OCI-LY3 (cell line): ENCODE results near the gene XPOT.

Source experiments
- H2AFZ ChIP-seq: fragments of 200-600, 300-600 bp; shearing (Covaris generic); 2 replicates; pipeline ENCODE4 v1.6.0; 2014; ENCODE audit warnings: antibody characterized with exemption, low read depth, low read length
- H3K27ac ChIP-seq: fragments of 200-600, 300-600 bp; sonication (generic); 2 replicates; pipeline ENCODE4 v1.5.1; 2014; ENCODE audit warnings: mild to moderate bottlenecking, low read length, moderate library complexity, mixed read lengths
- H3K27me3 ChIP-seq: fragments of 200-600, 300-600 bp; sonication (generic); 2 replicates; pipeline ENCODE4 v1.6.1; 2014; ENCODE audit warnings: low read depth, low read length, mixed read lengths
- H3K36me3 ChIP-seq: fragments of 200-600, 300-600 bp; sonication (generic); replicated peaks from 2 replicates; pipeline ENCODE3; 2014; ENCODE audit warnings: low read depth, low read length, mixed read lengths
- H3K4me1 ChIP-seq: fragments of 300-600, 200-600 bp; sonication (generic); 2 replicates; pipeline ENCODE4 v1.6.1; 2014; ENCODE audit warnings: low read length, mixed read lengths
- H3K4me2 ChIP-seq: fragments of 200-600, 300-600 bp; sonication (generic); 2 replicates; pipeline ENCODE4 v1.6.1; 2014; ENCODE audit warnings: low read length, mixed read lengths
- H3K4me3 ChIP-seq: fragments of 300-600, 200-600 bp; sonication (generic); 2 replicates; pipeline ENCODE4 v1.5.1; 2014; ENCODE audit warnings: antibody characterized with exemption, mild to moderate bottlenecking, low read length, moderate library complexity
- H3K79me2 ChIP-seq: fragments of 300-600, 200-600 bp; shearing (Covaris generic); 2 replicates; pipeline ENCODE4 v1.6.1; 2014; ENCODE audit warnings: mild to moderate bottlenecking, low read length, mixed read lengths
- H3K9ac ChIP-seq: fragments of 300-600, 200-600 bp; shearing (Covaris generic); 2 replicates; pipeline ENCODE4 v1.6.0; 2014; ENCODE audit warnings: mild to moderate bottlenecking, low read length, moderate library complexity
- H3K9me3 ChIP-seq: fragments of 200-600, 300-600 bp; shearing (Covaris generic); 2 replicates; pipeline ENCODE4 v1.6.1; 2014; ENCODE audit warnings: low read length, mixed read lengths; ENCODE audit not compliant: insufficient read depth
- H4K20me1 ChIP-seq: fragments of 200-600, 300-600 bp; sonication (generic); 2 replicates; pipeline ENCODE4 v1.6.1; 2016; ENCODE audit warnings: low read length, mixed read lengths; ENCODE audit not compliant: insufficient read depth
- EZH2phosphoT487 ChIP-seq: fragments of 200-600 bp; shearing (Covaris generic); IDR thresholded peaks from 2 replicates; pipeline ENCODE4 v1.6.1; 2018; ENCODE audit warnings: antibody characterized with exemption, mixed run types, low read depth
- TF ChIP-seq, protein P1 (sequence below): fragments of 200-600, 300-600 bp; sonication (generic); IDR thresholded peaks from 2 replicates; pipeline ENCODE4 v1.5.1; 2014; ENCODE audit warnings: antibody characterized with exemption, low read length, low read depth

The XPOT gene

DNA sequence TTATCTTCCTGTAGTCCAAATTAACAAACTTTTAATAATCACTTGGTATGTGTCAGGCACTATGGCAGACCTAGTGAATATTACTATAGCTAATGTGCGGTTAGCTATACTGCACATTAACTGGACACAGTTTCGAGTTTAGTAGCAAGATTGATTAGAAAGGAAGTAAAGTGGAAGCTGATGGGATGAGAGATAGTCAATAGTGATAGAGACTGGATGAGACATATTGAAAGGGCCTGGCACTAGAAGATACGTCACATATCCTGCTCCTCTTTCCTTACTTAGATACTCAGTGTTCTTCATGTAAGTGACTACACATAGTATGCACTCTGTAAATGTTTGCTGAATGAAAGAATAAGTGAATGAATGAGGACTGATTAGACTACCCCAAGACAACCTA is 53.3 kb downstream of the XPOT start:
- Histone ChIP-seq H4K20me1 (peaks cover 4% of the 10 kb centered on the region), H3K79me2 (peaks cover 89% of the 10 kb centered on the region), H3K4me3 (no peak overlapping the region), H3K4me1 (peaks cover 25% of the 10 kb centered on the region), H3K36me3 (peaks cover 23% of the 10 kb centered on the region), H3K9me3 (no peaks in the 10 kb centered on the region), H3K4me2 (no peak overlapping the region), H3K27me3 (no peaks in the 10 kb centered on the region), H2AFZ (no peak overlapping the region), H3K27ac (no peak overlapping the region), H3K9ac (no peak overlapping the region)
- TF ChIP-seq EZH2phosphoT487, result no peak
- TF ChIP-seq, protein P1, sequence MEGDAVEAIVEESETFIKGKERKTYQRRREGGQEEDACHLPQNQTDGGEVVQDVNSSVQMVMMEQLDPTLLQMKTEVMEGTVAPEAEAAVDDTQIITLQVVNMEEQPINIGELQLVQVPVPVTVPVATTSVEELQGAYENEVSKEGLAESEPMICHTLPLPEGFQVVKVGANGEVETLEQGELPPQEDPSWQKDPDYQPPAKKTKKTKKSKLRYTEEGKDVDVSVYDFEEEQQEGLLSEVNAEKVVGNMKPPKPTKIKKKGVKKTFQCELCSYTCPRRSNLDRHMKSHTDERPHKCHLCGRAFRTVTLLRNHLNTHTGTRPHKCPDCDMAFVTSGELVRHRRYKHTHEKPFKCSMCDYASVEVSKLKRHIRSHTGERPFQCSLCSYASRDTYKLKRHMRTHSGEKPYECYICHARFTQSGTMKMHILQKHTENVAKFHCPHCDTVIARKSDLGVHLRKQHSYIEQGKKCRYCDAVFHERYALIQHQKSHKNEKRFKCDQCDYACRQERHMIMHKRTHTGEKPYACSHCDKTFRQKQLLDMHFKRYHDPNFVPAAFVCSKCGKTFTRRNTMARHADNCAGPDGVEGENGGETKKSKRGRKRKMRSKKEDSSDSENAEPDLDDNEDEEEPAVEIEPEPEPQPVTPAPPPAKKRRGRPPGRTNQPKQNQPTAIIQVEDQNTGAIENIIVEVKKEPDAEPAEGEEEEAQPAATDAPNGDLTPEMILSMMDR, result no peak

DNA sequence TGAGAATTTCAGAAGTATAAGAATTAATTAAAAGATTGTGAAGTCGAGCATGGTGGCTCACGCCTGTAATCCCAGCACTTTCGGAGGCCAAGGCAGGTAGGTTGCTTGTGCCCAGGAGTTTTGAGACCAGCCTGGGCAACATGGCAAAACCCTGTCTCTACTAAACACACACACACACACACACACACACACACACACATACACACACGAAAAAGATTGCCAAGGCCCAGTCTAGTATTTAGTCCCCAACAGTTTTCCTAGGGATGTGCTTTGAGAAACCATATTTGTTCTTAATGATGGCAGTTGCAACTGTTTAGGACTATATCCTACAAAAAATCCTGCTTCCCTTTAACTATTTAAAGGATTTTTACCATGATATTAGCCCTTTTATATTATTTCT is 53.7 kb downstream of the XPOT start:
- no peak overlapping the region for H3K4me2 ChIP-seq
- no peak overlapping the region for H3K4me3 ChIP-seq
- TF ChIP-seq EZH2phosphoT487, result no peak
- TF ChIP-seq, protein P1, result no peak
- H2AFZ ChIP-seq, result no peak overlapping the region
- no peak overlapping the region for H3K27ac ChIP-seq
- no peaks in the 10 kb centered on the region for H3K27me3 ChIP-seq
- H4K20me1 ChIP-seq, result peaks cover 4% of the 10 kb centered on the region
- peaks cover 27% of the 10 kb centered on the region for H3K36me3 ChIP-seq
- no peak overlapping the region for H3K9ac ChIP-seq
- H3K4me1 ChIP-seq, result peaks cover 25% of the 10 kb centered on the region
- no peaks in the 10 kb centered on the region for H3K9me3 ChIP-seq
- peaks cover 85% of the 10 kb centered on the region for H3K79me2 ChIP-seq

DNA sequence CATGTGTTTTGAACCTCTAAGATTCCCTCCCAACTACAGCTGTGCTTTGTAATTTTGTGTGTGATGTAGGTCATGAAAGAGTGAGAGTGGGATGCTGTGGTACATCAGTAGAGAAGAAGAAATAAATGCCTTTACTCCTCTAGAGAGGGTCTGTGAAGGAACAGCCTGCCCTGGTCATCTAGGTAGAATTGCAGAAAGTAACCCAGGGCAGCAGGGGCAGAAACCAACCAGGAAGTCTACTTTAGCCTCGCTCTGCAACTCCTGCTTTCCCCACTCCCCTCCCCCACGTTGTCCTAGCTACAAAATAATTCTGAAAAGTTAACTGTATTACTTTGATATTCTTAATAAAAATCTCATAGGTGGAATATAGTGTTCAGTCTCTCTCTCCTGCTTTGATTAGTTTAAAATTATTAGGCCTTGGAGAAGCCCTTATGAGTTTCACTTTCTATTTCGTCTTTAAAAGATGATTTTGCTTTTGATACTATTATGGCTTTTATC is 55.3 kb downstream of the XPOT start:
- Histone ChIP-seq H3K9ac (peak overlapping the region; percentile 72), H2AFZ (peak overlapping the region; percentile 79), H3K4me3 (peak overlapping the region; percentile 78), H3K27me3 (no peaks in the 10 kb centered on the region), H4K20me1 (no peaks in the 10 kb centered on the region), H3K9me3 (no peaks in the 10 kb centered on the region), H3K27ac (peak overlapping the region; percentile 41), H3K4me1 (peaks cover 18% of the 10 kb centered on the region), H3K36me3 (peaks cover 28% of the 10 kb centered on the region), H3K4me2 (peak overlapping the region; percentile 98), H3K79me2 (peaks cover 70% of the 10 kb centered on the region)
- no peak for TF ChIP-seq EZH2phosphoT487
- TF ChIP-seq, protein P1, result no peak

DNA sequence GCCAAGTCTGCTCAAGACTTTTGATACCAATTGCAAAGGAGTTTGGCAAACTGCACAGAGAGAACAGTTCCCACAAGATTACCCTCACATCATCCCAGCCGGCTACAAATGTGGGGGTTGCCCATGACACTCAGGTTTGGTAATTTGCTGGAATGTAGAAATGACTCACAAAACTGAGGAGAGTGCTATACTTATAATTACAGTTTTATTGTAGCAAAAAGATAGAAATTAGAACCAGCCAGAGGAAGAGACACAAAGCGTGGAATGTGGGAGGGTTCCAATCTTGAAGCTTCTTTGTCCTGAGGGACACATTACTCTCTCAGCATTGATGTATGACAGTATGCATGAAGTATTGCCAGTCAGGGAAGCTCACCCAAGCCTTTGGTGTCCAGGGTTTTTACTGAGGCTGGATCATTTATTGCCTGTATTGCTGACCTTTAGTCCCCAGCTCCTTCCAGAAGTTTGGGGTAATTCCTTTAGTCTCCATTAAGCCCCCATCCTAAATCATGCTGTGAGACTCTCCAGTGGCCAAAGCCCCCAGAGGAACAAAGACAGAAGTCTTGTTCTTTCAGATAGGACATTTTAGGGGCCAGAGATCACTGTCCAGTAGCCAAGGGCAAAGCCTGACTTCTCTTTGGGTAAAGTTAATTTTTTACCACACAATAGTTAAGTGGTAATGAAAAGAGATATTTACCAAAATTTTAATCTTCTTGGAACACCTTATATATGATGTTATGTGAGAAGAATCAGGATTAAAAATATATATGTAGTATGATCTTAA is 57.6 kb downstream of the XPOT start:
- Histone ChIP-seq H3K9ac (no peak overlapping the region), H3K27me3 (no peaks in the 10 kb centered on the region), H2AFZ (no peak overlapping the region), H3K36me3 (peaks cover 23% of the 10 kb centered on the region), H3K4me2 (no peak overlapping the region), H3K27ac (no peak overlapping the region), H4K20me1 (no peaks in the 10 kb centered on the region), H3K4me1 (peaks cover 18% of the 10 kb centered on the region), H3K4me3 (no peak overlapping the region), H3K9me3 (no peaks in the 10 kb centered on the region), H3K79me2 (peaks cover 48% of the 10 kb centered on the region)
- TF ChIP-seq, protein P1, result no peak
- TF ChIP-seq EZH2phosphoT487, result no peak
